Loucy (cell line): ENCODE data around the gene NAV2.

Source experiments
- H2AFZ ChIP-seq: fragments of 200-600 bp; sonication (generic); 2 replicates; pipeline ENCODE4 v1.6.0; 2016; ENCODE audit warnings: antibody characterized with exemption, mild to moderate bottlenecking, low read length, moderate library complexity
- H3F3A ChIP-seq: fragments of 200-600 bp; 2 replicates; pipeline ENCODE4 v1.6.0; 2016; ENCODE audit warnings: antibody characterized with exemption, low read depth, mild to moderate bottlenecking
- H3K27me3 ChIP-seq: fragments of 200-600 bp; sonication (generic); 2 replicates; pipeline ENCODE4 v1.6.1; 2014; ENCODE audit warnings: low read length, mild to moderate bottlenecking; ENCODE audit not compliant: insufficient read depth, poor library complexity, severe bottlenecking
- H3K36me3 ChIP-seq: fragments of 200-600 bp; sonication (generic); 2 replicates; pipeline ENCODE4 v1.6.1; 2016; ENCODE audit warnings: low read length; ENCODE audit not compliant: insufficient read depth
- H3K4me1 ChIP-seq: fragments of 200-600 bp; sonication (generic); 2 replicates; pipeline ENCODE4 v1.5.1; 2014; ENCODE audit warnings: low read length, mild to moderate bottlenecking; ENCODE audit not compliant: insufficient read depth, poor library complexity, severe bottlenecking
- H3K4me2 ChIP-seq: fragments of 200-600 bp; sonication (generic); 2 replicates; pipeline ENCODE4 v1.6.0; 2014; ENCODE audit warnings: antibody characterized with exemption, low read length, low read depth, mild to moderate bottlenecking; ENCODE audit not compliant: poor library complexity, severe bottlenecking
- H3K4me3 ChIP-seq: fragments of 200-600 bp; sonication (generic); 2 replicates; pipeline ENCODE4 v1.5.1; 2014; ENCODE audit warnings: low read length, mild to moderate bottlenecking, mixed read lengths; ENCODE audit not compliant: poor library complexity, severe bottlenecking
- H3K79me2 ChIP-seq: fragments of 200-600 bp; sonication (generic); 2 replicates; pipeline ENCODE4 v1.6.1; 2014; ENCODE audit warnings: low read length; ENCODE audit not compliant: insufficient read depth
- H3K9ac ChIP-seq: fragments of 200-600 bp; sonication (generic); 2 replicates; pipeline ENCODE4 v1.6.0; 2014; ENCODE audit warnings: mild to moderate bottlenecking, low read depth, low read length, moderate library complexity; ENCODE audit not compliant: poor library complexity, severe bottlenecking
- H3K9me2 ChIP-seq: fragments of 200-600 bp; sonication (generic); replicated peaks from 2 replicates; pipeline ENCODE4 v1.6.1; 2016; ENCODE audit warnings: low read depth, low read length, mixed read lengths
- H3K9me3 ChIP-seq: fragments of 200-600 bp; sonication (generic); 2 replicates; pipeline ENCODE4 v1.6.1; 2014; ENCODE audit warnings: mild to moderate bottlenecking, antibody characterized with exemption, low read length, low read depth; ENCODE audit not compliant: insufficient read depth
- H4K20me1 ChIP-seq: fragments of 200-600 bp; sonication (generic); 2 replicates; pipeline ENCODE4 v1.6.0; 2014; ENCODE audit warnings: antibody characterized with exemption, low read length, mild to moderate bottlenecking; ENCODE audit not compliant: insufficient read depth, poor library complexity, severe bottlenecking
- EZH2phosphoT487 ChIP-seq: fragments of 200-600 bp; IDR thresholded peaks from 2 replicates; pipeline ENCODE4 v1.6.1; 2018; ENCODE audit warnings: antibody characterized with exemption, mild to moderate bottlenecking, moderate library complexity, borderline replicate concordance
- TF ChIP-seq, protein P1 (sequence below): fragments of 200-600 bp; sonication (generic); conservative IDR thresholded peaks from 2 replicates; pipeline ENCODE4 v1.5.1; 2014; ENCODE audit warnings: mild to moderate bottlenecking, antibody characterized with exemption, low read length

The NAV2 gene

DNA sequence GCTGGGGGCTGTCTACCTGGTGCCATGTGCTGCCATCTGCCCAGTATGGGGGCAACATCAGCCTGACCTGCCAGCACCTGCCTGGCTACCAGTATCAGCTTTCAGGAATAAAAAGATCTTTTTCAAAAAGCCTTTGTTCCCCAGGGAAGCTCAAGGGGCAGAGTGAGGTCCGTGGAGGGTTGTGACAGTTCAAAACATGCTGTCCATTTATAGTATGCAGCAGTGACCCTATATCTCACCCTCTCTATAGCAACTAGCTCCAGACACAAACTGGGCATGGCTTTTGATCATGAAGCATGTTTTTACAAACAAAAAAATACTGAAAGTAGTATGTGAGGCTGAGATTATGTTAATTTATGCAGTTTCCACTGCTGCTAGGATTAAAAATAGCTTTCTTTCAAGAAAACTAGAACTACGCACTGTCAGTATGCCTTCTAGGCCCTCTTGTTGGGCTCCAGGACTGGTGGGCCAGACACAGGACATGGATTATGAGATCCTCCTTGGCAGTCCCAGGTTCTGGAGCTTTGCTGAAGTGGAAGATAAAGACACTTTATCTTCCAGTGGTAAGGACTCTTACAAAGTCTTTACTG lies 23.4 kb downstream of the NAV2 start:
- Histone ChIP-seq H3K4me3 (no peak overlapping the region), H3K9me2 (no peaks in the 10 kb centered on the region), H3K79me2 (no peaks in the 10 kb centered on the region), H3F3A (no peaks in the 10 kb centered on the region), H3K9me3 (no peaks in the 10 kb centered on the region), H3K4me2 (no peak overlapping the region), H3K36me3 (no peaks in the 10 kb centered on the region), H4K20me1 (no peaks in the 10 kb centered on the region), H2AFZ (no peak overlapping the region), H3K27me3 (no peaks in the 10 kb centered on the region), H3K4me1 (peaks cover 8% of the 10 kb centered on the region), H3K9ac (no peak overlapping the region)
- TF ChIP-seq, protein P1, sequence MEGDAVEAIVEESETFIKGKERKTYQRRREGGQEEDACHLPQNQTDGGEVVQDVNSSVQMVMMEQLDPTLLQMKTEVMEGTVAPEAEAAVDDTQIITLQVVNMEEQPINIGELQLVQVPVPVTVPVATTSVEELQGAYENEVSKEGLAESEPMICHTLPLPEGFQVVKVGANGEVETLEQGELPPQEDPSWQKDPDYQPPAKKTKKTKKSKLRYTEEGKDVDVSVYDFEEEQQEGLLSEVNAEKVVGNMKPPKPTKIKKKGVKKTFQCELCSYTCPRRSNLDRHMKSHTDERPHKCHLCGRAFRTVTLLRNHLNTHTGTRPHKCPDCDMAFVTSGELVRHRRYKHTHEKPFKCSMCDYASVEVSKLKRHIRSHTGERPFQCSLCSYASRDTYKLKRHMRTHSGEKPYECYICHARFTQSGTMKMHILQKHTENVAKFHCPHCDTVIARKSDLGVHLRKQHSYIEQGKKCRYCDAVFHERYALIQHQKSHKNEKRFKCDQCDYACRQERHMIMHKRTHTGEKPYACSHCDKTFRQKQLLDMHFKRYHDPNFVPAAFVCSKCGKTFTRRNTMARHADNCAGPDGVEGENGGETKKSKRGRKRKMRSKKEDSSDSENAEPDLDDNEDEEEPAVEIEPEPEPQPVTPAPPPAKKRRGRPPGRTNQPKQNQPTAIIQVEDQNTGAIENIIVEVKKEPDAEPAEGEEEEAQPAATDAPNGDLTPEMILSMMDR = no peak
- TF ChIP-seq EZH2phosphoT487 = no peak

DNA sequence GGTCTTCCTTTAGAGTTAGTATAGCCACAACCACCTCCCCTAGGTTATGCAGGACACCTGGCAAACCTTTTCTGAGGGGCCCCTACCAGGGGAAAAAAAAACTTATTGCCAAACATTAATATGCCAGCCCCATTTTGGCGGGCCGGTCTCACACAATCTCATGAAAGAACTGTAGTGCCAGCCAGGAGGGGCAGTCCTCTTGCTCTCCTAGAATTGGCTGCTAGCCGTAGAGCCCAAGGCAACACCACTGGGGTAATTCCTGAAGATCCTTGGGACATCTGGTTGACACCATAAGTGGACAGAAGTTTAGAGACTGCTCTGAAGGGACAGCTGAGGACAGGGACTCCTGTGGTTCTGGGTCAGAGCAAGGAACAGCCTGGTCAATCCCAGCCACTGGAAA lies 24.2 kb downstream of the NAV2 start:
- H3K9me3 ChIP-seq = no peaks in the 10 kb centered on the region
- no peaks in the 10 kb centered on the region for H4K20me1 ChIP-seq
- H3K4me1 ChIP-seq = peaks cover 8% of the 10 kb centered on the region
- no peaks in the 10 kb centered on the region for H3F3A ChIP-seq
- no peak overlapping the region for H3K4me3 ChIP-seq
- no peak for TF ChIP-seq EZH2phosphoT487
- TF ChIP-seq, protein P1 = no peak
- no peaks in the 10 kb centered on the region for H3K79me2 ChIP-seq
- H3K27me3 ChIP-seq = no peaks in the 10 kb centered on the region
- H2AFZ ChIP-seq = no peak overlapping the region
- no peaks in the 10 kb centered on the region for H3K36me3 ChIP-seq
- no peaks in the 10 kb centered on the region for H3K9me2 ChIP-seq
- H3K4me2 ChIP-seq = no peak overlapping the region
- H3K9ac ChIP-seq = no peak overlapping the region

DNA sequence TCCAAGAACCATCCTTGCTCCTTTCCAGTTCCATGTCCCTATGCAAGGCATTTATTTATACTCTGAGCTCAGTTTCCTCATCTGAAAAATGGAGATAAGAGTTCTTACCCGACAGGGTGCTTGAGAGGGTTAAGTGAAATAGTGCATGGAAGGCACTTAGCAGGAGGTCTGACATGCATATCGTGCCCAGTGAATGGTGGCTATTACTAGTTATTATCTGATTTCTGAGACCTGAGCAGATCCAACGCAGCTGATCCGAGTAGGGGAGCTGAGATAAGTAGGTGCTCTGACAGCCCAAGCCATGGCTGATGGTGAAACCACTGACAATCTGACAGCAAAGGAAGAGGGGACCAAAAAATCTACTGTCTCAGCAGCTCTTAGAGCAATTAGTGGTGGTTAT lies 24.9 kb downstream of the NAV2 start:
- no peaks in the 10 kb centered on the region for H3K27me3 ChIP-seq
- H3K79me2 ChIP-seq = no peaks in the 10 kb centered on the region
- H4K20me1 ChIP-seq = no peaks in the 10 kb centered on the region
- TF ChIP-seq, protein P1 = no peak
- TF ChIP-seq EZH2phosphoT487 = no peak
- no peaks in the 10 kb centered on the region for H3K9me2 ChIP-seq
- no peaks in the 10 kb centered on the region for H3F3A ChIP-seq
- no peak overlapping the region for H2AFZ ChIP-seq
- H3K4me2 ChIP-seq = no peak overlapping the region
- no peak overlapping the region for H3K4me3 ChIP-seq
- H3K9me3 ChIP-seq = no peaks in the 10 kb centered on the region
- peaks cover 8% of the 10 kb centered on the region for H3K4me1 ChIP-seq
- H3K9ac ChIP-seq = no peak overlapping the region
- H3K36me3 ChIP-seq = no peaks in the 10 kb centered on the region
